SH-SY5Y (cell line): Measurements from ENCODE around the gene KLK4.

Source experiments
- GATA2 ChIP-seq: IDR thresholded peaks from 2 replicates; pipeline ENCODE4 v1.6.1; 2011; ENCODE audit warnings: mild to moderate bottlenecking, low read depth, low read length
- GATA3 ChIP-seq: IDR thresholded peaks from 2 replicates; pipeline ENCODE4 v1.6.1; 2011; ENCODE audit warnings: low read depth, mild to moderate bottlenecking, low read length, moderate library complexity

KLK4 gene

DNA sequence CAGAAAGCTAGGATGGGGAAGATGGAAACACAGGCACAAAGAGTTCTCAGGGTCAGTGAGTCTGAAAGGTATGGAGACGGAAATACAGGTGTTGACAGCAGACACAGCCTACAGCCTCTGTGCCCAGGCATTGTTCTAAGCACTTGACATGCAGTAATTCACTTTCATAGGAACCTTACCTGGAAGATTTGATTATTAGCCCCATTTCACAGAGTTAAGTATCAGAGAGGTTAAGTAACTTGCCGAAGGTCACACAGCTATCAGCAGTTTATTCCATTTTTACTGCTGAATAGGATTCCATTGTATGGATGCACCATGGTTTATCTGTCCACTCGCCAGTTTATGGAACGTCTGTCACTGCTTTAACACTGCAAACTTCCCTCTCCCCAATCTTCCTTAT lies 13.2 kb downstream of the KLK4 start:
- no peak for TF ChIP-seq GATA2
- no peak for TF ChIP-seq GATA3

DNA sequence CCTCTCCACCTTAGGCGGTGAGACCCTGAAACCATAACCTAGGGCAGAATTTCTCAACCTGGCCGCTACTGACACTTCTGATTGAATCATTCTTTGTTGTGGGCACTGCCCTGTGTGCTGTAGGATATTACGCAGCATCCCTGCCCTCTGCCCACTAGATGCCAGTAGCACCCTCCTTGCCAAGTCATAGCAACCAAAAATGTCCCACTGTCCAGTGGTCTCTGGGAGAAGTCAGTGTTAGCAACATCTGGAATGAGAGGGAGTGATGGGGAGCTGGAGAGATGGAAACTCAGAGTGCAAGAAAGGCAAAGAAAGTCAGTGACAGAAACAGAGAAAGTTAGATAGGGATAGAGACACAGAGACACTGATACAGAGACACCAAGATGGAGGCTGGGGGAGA lies 13.6 kb downstream of the KLK4 start:
- TF ChIP-seq GATA3 (no peak), GATA2 (no peak)

GRCh38 chr19:50897191-50897607 lies 14.0 kb downstream of the KLK4 start:
- TF ChIP-seq GATA3 (no peak), GATA2 (no peak)

- no peak for TF ChIP-seq GATA2
- TF ChIP-seq GATA3 = no peak
These were observed 14.5 kb downstream of the KLK4 start for GRCh38 chr19:50896591-50897190.

DNA sequence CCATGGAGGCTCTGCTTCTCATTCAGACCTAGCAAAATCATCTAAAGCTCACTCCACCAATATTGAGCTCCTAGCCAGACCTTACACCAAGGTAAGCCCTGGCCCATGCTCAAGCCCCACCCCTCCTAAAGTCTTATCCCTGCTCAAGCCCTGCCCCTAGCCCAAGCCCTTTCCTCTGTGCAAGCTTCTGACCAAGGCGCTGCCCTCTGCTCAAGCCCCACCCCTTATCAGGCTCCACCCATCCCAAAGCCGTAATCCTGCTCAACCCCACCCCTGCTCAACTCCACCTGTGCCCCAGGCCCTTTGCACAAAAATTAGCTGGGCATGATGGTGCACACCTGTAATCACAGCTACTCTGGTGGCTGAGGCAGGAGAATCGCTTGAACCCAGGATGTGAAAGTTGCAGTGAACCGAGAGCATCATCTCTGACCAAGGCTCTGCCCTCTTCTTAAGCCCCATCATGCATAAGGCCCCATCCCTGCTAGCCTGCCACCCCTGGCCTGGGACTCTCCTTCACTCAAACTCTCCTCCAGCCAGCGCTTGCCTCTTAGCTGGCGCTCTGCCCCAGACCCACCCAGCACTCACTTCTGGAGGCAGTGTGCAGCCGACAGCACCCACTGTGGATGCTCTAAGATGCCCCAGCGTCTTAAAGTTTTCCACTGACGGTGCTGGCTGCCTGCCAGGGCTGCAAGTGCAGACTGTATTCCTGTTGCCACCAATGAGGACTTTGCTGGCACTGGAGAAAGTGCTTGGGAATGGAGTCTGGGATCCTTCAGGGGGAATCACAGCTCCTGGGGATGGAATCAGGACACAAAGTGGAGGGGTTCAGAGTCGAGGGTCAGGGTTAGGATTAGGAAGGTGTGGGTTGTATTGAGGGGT lies 16.5 kb downstream of the KLK4 start:
- TF ChIP-seq GATA2 (no peak), GATA3 (no peak)

GRCh38 chr19:50893047-50893736 lies 18.0 kb downstream of the KLK4 start:
- TF ChIP-seq GATA3 = no peak
- no peak for TF ChIP-seq GATA2

- TF ChIP-seq GATA3 (no peak), GATA2 (no peak)
These were observed 20.0 kb downstream of the KLK4 start for GRCh38 chr19:50891253-50891625.

DNA sequence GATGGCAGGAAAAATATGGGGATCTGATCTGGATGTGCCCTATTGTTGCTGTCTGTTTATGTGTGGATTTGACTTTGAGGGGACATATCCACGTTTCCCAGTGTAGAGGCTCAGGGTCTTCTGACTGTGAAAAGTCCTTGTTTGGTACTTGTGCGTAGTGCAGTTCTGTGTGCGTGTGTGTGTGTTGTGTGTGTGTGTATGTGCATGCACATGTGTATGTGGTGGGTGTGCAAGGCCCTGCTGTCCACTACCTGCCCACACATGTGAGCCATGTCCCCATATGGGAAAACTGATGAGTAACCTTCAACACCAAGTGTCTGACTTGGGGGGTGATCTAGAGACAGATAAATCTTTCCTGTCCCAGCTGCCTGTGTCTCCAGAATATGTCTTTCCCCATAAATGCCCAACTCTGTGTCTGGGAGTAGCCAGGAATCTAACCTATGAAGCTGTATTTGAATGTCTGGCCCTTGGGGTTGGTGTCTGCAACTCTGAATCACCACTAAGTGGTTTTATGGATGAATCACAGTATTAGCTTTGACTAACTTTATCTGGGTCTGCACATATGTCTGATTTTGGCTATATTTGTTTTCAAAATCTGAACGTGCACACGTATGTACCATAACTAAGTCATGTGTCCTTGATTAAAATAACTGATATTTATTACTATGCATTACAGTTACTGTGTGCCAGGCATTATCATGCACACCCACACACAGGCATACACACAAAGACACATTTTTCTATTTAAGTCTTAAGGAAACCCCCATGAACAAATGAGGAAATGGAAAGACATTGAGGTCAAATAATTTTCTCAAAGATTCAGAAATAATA lies 20.6 kb downstream of the KLK4 start:
- TF ChIP-seq GATA2 = no peak
- TF ChIP-seq GATA3 = no peak

DNA sequence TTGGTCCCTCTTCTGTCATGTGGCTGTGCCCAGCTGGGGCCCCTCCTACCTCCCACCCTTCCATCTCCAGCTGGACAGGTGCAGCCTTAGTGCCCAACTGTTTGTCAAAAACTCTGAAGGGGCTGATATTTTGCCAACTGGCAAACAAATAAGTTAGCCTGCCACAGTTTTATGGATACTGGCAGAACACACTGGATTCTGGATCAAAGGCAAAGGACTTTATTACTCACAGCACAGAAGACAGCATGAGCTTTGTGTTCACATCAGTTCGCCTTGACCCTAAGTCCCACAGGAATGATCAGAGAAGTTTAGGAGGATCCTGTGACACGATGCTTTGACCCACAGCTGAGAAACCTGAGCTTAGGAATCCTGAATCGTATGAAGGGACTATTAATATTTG lies 21.6 kb downstream of the KLK4 start:
- TF ChIP-seq GATA3 = no peak
- TF ChIP-seq GATA2 = no peak

DNA sequence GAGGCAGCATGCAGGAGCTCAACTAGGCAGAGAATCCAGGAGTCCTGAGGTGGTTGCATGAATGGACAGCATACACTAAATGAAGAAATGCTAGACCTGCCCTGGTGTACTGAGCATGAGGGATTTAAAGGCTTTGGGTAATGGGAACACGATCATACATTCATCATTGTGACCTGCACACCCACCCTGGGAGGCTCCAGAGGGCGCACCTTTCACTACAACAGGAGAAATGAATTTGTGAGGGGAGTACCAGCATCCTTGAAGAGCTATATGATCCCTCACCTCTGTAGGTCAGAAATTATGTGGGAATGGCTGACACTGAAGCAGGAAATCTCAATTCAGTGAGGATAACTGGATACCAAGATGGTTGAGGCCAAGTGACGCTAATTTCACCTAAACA lies 29.0 kb downstream of the KLK4 start:
- no peak for TF ChIP-seq GATA3
- no peak for TF ChIP-seq GATA2

GRCh38 chr19:50880241-50880640 lies 31.0 kb downstream of the KLK4 start:
- no peak for TF ChIP-seq GATA3
- no peak for TF ChIP-seq GATA2

GRCh38 chr19:50878851-50879250 lies 32.3 kb downstream of the KLK4 start:
- TF ChIP-seq GATA3 (no peak), GATA2 (no peak)

DNA sequence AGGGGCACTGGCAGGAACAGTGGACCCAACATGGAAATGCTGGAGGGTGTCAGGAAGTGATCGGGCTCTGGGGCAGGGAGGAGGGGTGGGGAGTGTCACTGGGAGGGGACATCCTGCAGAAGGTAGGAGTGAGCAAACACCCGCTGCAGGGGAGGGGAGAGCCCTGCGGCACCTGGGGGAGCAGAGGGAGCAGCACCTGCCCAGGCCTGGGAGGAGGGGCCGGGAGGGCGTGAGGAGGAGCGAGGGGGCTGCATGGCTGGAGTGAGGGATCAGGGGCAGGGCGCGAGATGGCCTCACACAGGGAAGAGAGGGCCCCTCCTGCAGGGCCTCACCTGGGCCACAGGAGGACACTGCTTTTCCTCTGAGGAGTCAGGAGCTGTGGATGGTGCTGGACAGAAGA lies 33.9 kb downstream of the KLK4 start:
- TF ChIP-seq GATA3 (no peak), GATA2 (no peak)

- TF ChIP-seq GATA3 (no peak), GATA2 (no peak)
These were observed 34.7 kb downstream of the KLK4 start for GRCh38 chr19:50876456-50876855.
